K562 (cell line): ENCODE results near the gene ZDHHC8. TPM values are rescaled to one million over a fixed set of nuclear protein-coding genes. Genes with fewer than 3 reads are reported as not detected.

Source experiments
- ATF1 ChIP-seq, 2 experiments: fragments of 450-650 bp in 1 of 2; IDR thresholded peaks; 2 replicates each; pipeline ENCODE4 v1.6.1; 2016; ENCODE audit warnings: missing compliant biosample characterization in 1 of 2, missing genetic modification characterization in 1 of 2
- CHD4 ChIP-seq: fragments of 200-600 bp; sonication (generic); IDR thresholded peaks from 3 replicates; pipeline ENCODE4 v1.6.1; 2012; ENCODE audit warnings: low read depth, mild to moderate bottlenecking, mixed read lengths, low read length, inconsistent platforms; ENCODE audit not compliant: insufficient read depth, insufficient replicate concordance, poor library complexity, severe bottlenecking
- FOXJ2 ChIP-seq: fragments of 200-800 bp; sonication (Bioruptor generic); IDR thresholded peaks from 2 replicates; pipeline ENCODE4 v1.6.1; 2016; ENCODE audit warnings: missing genetic modification characterization, missing compliant biosample characterization
- HNRNPH1 ChIP-seq: fragments of 200-400 bp; formaldehyde crosslinking; optimal IDR thresholded peaks from 2 replicates; pipeline ENCODE3; 2017; ENCODE audit warnings: low read depth, mild to moderate bottlenecking, low read length, moderate library complexity
- HNRNPK ChIP-seq: fragments of 200-400 bp; formaldehyde crosslinking; IDR thresholded peaks from one replicate; pipeline ENCODE4 v1.6.1; 2018; ENCODE audit warnings: mild to moderate bottlenecking, low read depth, low read length; ENCODE audit not compliant: poor library complexity, severe bottlenecking
- MEF2A ChIP-seq: IDR thresholded peaks from 2 replicates; pipeline ENCODE4 v1.6.1; 2011; ENCODE audit warnings: low read depth, mild to moderate bottlenecking, low read length, moderate library complexity; ENCODE audit not compliant: control insufficient read depth
- MXI1 ChIP-seq: IDR thresholded peaks from 2 replicates; pipeline ENCODE4 v1.6.1; 2011; ENCODE audit warnings: low read depth, mild to moderate bottlenecking, improper control_type of control experiment, low read length
- RBM17 ChIP-seq: fragments of 200-400 bp; formaldehyde crosslinking; IDR thresholded peaks from 2 replicates; pipeline ENCODE4 v1.6.1; 2017; ENCODE audit warnings: low read depth, mild to moderate bottlenecking, low read length, borderline replicate concordance
- SAFB ChIP-seq: fragments of 200-400 bp; formaldehyde crosslinking; IDR thresholded peaks from 2 replicates; pipeline ENCODE4 v1.6.1; 2017; ENCODE audit warnings: low read depth, low read length, borderline replicate concordance
- polyA plus RNA-seq, 8 experiments: library from polyadenylated mRNA; depleted of rRNA in 4 of 8; stranded (reverse) in 5 of 8; unstranded in 3 of 8; fragments of >200 nt; fragmentation: Nextera tagmentation in 2 of 8; fragmentation: Illumina TruSeq in 1 of 8; extraction: Ambion mirVana in 2 of 8; extraction: Trizol in 1 of 8; gene quantifications; 2 replicates each; pipeline versions ENCODE4 v1.2.1 to v1.2.3, GENCODE V29; 2011 to 2014; ENCODE audit warnings: inconsistent platforms in 1 of 8, missing spikeins in 1 of 8
- total RNA-seq, 7 experiments: library from RNA; depleted of rRNA in 6 of 7; stranded (reverse); fragments of >200 nt in 6 of 7; fragmentation: Illumina TruSeq in 2 of 7; extraction: Trizol in 2 of 7; gene quantifications; 2 replicates each; pipeline versions ENCODE4 v1.2.1 to v1.2.3, GENCODE V29; 2011 to 2021; ENCODE audit warnings: low replicate concordance in 1 of 7
- TF ChIP-seq, protein P1 (sequence below): fragments of 450-650 bp; IDR thresholded peaks from 2 replicates; pipeline ENCODE4 v1.6.1; 2016
- TF ChIP-seq, protein P2 (sequence below): sonication (generic); formaldehyde crosslinking; IDR thresholded peaks from 2 replicates; pipeline ENCODE4 v1.8.1; 2023; ENCODE audit warnings: mild to moderate bottlenecking, missing genetic modification reagents
- TF ChIP-seq, protein P3 (sequence below): fragments of 450-650 bp; IDR thresholded peaks from 2 replicates; pipeline ENCODE4 v1.6.1; 2017; ENCODE audit warnings: antibody characterized with exemption, mild to moderate bottlenecking
- TF ChIP-seq, protein P4 (sequence below): sonication (generic); formaldehyde crosslinking; IDR thresholded peaks from 2 replicates; pipeline ENCODE4 v1.8.1; 2023; ENCODE audit warnings: mild to moderate bottlenecking, missing genetic modification reagents
- TF ChIP-seq, protein P5 (sequence below): fragments of 450-650 bp; formaldehyde crosslinking; IDR thresholded peaks from 2 replicates; pipeline ENCODE4 v1.4.0; 2020; ENCODE audit warnings: mild to moderate bottlenecking, moderate library complexity

ZDHHC8 gene
- total and polyA plus RNA-seq, 9 of the 15 experiments (the other 6 are each of a cell fraction or from before 2014, with no cell fraction given) = 0.04 to 109 (median 16.4) TPM

GRCh38 chr22:20131859-20132685 lies 468 bp downstream of the ZDHHC8 start (continued):
- TF ChIP-seq RBM17 = no peak
- TF ChIP-seq, protein P1, sequence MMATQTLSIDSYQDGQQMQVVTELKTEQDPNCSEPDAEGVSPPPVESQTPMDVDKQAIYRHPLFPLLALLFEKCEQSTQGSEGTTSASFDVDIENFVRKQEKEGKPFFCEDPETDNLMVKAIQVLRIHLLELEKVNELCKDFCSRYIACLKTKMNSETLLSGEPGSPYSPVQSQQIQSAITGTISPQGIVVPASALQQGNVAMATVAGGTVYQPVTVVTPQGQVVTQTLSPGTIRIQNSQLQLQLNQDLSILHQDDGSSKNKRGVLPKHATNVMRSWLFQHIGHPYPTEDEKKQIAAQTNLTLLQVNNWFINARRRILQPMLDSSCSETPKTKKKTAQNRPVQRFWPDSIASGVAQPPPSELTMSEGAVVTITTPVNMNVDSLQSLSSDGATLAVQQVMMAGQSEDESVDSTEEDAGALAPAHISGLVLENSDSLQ = no peak
- no peak for TF ChIP-seq SAFB
- TF ChIP-seq, protein P2, sequence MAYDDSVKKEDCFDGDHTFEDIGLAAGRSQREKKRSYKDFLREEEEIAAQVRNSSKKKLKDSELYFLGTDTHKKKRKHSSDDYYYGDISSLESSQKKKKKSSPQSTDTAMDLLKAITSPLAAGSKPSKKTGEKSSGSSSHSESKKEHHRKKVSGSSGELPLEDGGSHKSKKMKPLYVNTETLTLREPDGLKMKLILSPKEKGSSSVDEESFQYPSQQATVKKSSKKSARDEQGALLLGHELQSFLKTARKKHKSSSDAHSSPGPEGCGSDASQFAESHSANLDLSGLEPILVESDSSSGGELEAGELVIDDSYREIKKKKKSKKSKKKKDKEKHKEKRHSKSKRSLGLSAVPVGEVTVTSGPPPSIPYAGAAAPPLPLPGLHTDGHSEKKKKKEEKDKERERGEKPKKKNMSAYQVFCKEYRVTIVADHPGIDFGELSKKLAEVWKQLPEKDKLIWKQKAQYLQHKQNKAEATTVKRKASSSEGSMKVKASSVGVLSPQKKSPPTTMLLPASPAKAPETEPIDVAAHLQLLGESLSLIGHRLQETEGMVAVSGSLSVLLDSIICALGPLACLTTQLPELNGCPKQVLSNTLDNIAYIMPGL (CRISPR knock-in tag) = no peak; the same call in 1 of the 2 replicates
- no peak for TF ChIP-seq MEF2A
- TF ChIP-seq, protein P3, sequence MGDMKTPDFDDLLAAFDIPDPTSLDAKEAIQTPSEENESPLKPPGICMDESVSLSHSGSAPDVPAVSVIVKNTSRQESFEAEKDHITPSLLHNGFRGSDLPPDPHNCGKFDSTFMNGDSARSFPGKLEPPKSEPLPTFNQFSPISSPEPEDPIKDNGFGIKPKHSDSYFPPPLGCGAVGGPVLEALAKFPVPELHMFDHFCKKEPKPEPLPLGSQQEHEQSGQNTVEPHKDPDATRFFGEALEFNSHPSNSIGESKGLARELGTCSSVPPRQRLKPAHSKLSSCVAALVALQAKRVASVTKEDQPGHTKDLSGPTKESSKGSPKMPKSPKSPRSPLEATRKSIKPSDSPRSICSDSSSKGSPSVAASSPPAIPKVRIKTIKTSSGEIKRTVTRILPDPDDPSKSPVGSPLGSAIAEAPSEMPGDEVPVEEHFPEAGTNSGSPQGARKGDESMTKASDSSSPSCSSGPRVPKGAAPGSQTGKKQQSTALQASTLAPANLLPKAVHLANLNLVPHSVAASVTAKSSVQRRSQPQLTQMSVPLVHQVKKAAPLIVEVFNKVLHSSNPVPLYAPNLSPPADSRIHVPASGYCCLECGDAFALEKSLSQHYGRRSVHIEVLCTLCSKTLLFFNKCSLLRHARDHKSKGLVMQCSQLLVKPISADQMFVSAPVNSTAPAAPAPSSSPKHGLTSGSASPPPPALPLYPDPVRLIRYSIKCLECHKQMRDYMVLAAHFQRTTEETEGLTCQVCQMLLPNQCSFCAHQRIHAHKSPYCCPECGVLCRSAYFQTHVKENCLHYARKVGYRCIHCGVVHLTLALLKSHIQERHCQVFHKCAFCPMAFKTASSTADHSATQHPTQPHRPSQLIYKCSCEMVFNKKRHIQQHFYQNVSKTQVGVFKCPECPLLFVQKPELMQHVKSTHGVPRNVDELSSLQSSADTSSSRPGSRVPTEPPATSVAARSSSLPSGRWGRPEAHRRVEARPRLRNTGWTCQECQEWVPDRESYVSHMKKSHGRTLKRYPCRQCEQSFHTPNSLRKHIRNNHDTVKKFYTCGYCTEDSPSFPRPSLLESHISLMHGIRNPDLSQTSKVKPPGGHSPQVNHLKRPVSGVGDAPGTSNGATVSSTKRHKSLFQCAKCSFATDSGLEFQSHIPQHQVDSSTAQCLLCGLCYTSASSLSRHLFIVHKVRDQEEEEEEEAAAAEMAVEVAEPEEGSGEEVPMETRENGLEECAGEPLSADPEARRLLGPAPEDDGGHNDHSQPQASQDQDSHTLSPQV = no peak
- TF ChIP-seq HNRNPH1 = no peak
- TF ChIP-seq ATF1 (CRISPR knock-in tag; IDR thresholded peaks at IDR 0.05) = no peak; the same call in 1 of the 2 replicates
- TF ChIP-seq ATF1 (tag; IDR thresholded peaks at IDR 0.05) = peak; percentile 63
- TF ChIP-seq FOXJ2 (tag) = no peak
- TF ChIP-seq HNRNPK = no peak
- TF ChIP-seq, protein P4, sequence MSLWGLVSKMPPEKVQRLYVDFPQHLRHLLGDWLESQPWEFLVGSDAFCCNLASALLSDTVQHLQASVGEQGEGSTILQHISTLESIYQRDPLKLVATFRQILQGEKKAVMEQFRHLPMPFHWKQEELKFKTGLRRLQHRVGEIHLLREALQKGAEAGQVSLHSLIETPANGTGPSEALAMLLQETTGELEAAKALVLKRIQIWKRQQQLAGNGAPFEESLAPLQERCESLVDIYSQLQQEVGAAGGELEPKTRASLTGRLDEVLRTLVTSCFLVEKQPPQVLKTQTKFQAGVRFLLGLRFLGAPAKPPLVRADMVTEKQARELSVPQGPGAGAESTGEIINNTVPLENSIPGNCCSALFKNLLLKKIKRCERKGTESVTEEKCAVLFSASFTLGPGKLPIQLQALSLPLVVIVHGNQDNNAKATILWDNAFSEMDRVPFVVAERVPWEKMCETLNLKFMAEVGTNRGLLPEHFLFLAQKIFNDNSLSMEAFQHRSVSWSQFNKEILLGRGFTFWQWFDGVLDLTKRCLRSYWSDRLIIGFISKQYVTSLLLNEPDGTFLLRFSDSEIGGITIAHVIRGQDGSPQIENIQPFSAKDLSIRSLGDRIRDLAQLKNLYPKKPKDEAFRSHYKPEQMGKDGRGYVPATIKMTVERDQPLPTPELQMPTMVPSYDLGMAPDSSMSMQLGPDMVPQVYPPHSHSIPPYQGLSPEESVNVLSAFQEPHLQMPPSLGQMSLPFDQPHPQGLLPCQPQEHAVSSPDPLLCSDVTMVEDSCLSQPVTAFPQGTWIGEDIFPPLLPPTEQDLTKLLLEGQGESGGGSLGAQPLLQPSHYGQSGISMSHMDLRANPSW (CRISPR knock-in tag) = peak; percentile 72
- peak; percentile 73 for TF ChIP-seq CHD4
- TF ChIP-seq MXI1 = no peak
- TF ChIP-seq, protein P5, sequence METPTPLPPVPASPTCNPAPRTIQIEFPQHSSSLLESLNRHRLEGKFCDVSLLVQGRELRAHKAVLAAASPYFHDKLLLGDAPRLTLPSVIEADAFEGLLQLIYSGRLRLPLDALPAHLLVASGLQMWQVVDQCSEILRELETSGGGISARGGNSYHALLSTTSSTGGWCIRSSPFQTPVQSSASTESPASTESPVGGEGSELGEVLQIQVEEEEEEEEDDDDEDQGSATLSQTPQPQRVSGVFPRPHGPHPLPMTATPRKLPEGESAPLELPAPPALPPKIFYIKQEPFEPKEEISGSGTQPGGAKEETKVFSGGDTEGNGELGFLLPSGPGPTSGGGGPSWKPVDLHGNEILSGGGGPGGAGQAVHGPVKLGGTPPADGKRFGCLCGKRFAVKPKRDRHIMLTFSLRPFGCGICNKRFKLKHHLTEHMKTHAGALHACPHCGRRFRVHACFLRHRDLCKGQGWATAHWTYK (CRISPR knock-in tag) = 0 out of 2 replicates have a peak, but pooled peaks have one; percentile 39
